Activated B cell treated with CpG ODN at 0.5 μM for 24 hours (primary cell): ENCODE measurements around the gene CABLES2. TPM values are rescaled to one million over a fixed set of nuclear protein-coding genes. Genes with fewer than 3 reads are reported as not detected.
"Not testable (repeated sequence)": the region's sequence is repeated elsewhere in the genome, so short reads cannot be mapped to it uniquely, and the experiment has no call there.

ENCODE experiments used
- ATAC-seq: fragments of 200-7000 bp; cut with Tn5 transposase; one replicate; pipeline ENCODE4 v1.10.0; 2021; ENCODE audit warnings: low read depth, mild to moderate bottlenecking, moderate library complexity
- CTCF ChIA-PET: fragments of 350-600 bp; sonication (Branson Sonifier 250); formaldehyde crosslinking; loops from one replicate; lab custom pipeline; 2021; ENCODE audit warnings: antibody characterized with exemption; lab: Charles Lee
- POLR2A ChIA-PET: fragments of 350-600 bp; sonication (Branson Sonifier 250); formaldehyde crosslinking; loops from one replicate; lab custom pipeline; 2021; ENCODE audit warnings: antibody characterized with exemption; lab: Charles Lee
- DNase-seq: peaks from one replicate; pipeline ENCODE4 v3.0.0; 2022
- H3K27ac Mint-ChIP-seq: one replicate; pipeline ENCODE4 v1.8.0; 2020; ENCODE audit warnings: mixed read lengths
- H3K27me3 Mint-ChIP-seq: one replicate; pipeline ENCODE4 v1.8.0; 2021; ENCODE audit warnings: mixed read lengths
- H3K36me3 Mint-ChIP-seq: one replicate; pipeline ENCODE4 v1.8.0; 2021; ENCODE audit warnings: low read depth, mixed read lengths
- H3K4me1 Mint-ChIP-seq: one replicate; pipeline ENCODE4 v1.8.0; 2021; ENCODE audit warnings: mixed read lengths
- H3K4me3 Mint-ChIP-seq: one replicate; pipeline ENCODE4 v1.8.0; 2020; ENCODE audit warnings: mild to moderate bottlenecking, mixed read lengths
- H3K9me3 Mint-ChIP-seq: one replicate; pipeline ENCODE4 v1.8.0; 2020; ENCODE audit warnings: mixed read lengths
- intact Hi-C: fragments of 100-400 bp; cut with micrococcal nuclease; formaldehyde crosslinking; loops from one replicate; pipeline ENCODE4 v1.15.1; 2024
- total RNA-seq: library from RNA; stranded (reverse); gene quantifications from 2 replicates; pipeline ENCODE4 v1.2.3, GENCODE V29; 2022
- TF ChIP-seq, protein P1 (sequence below): fragments of 200-600 bp; IDR thresholded peaks from one replicate; pipeline ENCODE4 v1.8.0; 2022; ENCODE audit warnings: antibody characterized with exemption, mild to moderate bottlenecking

Gene CABLES2
- total RNA-seq, 1 donor from 2014 or later, result 6.6 TPM

- CTCF ChIA-PET, result interaction anchor here (1.0 to 2.4 kb wide), 3 partner anchors 72 to 242 kb away, joined by 3 to 11 read pairs (median 7); partner anchors contain the start of gene ADRM1
- Mint-ChIP-seq H3K4me3 (no peak overlapping the region), H3K27me3 (no peaks in the 10 kb centered on the region), H3K27ac (no peak overlapping the region), H3K4me1 (peaks cover 6% of the 10 kb centered on the region), H3K9me3 (no peaks in the 10 kb centered on the region), H3K36me3 (no peaks in the 10 kb centered on the region)
- no peak for DNase-seq
- TF ChIP-seq, protein P1, sequence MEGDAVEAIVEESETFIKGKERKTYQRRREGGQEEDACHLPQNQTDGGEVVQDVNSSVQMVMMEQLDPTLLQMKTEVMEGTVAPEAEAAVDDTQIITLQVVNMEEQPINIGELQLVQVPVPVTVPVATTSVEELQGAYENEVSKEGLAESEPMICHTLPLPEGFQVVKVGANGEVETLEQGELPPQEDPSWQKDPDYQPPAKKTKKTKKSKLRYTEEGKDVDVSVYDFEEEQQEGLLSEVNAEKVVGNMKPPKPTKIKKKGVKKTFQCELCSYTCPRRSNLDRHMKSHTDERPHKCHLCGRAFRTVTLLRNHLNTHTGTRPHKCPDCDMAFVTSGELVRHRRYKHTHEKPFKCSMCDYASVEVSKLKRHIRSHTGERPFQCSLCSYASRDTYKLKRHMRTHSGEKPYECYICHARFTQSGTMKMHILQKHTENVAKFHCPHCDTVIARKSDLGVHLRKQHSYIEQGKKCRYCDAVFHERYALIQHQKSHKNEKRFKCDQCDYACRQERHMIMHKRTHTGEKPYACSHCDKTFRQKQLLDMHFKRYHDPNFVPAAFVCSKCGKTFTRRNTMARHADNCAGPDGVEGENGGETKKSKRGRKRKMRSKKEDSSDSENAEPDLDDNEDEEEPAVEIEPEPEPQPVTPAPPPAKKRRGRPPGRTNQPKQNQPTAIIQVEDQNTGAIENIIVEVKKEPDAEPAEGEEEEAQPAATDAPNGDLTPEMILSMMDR, result no peak
- no peak for ATAC-seq
- intact Hi-C loops, result loop anchor here (2.0 kb wide), 1 partner anchor 72 kb away; the partner anchor contains the start of gene ADRM1
- POLR2A ChIA-PET, result interaction anchor here (0.6 to 1.6 kb wide), 4 partner anchors 11 to 74 kb away, joined by 3 to 9 read pairs (median 6); partner anchors contain the start of gene RPS21
Observed at GRCh38 chr20:62374331-62375152, 32.5 kb downstream of the CABLES2 start.

DNA sequence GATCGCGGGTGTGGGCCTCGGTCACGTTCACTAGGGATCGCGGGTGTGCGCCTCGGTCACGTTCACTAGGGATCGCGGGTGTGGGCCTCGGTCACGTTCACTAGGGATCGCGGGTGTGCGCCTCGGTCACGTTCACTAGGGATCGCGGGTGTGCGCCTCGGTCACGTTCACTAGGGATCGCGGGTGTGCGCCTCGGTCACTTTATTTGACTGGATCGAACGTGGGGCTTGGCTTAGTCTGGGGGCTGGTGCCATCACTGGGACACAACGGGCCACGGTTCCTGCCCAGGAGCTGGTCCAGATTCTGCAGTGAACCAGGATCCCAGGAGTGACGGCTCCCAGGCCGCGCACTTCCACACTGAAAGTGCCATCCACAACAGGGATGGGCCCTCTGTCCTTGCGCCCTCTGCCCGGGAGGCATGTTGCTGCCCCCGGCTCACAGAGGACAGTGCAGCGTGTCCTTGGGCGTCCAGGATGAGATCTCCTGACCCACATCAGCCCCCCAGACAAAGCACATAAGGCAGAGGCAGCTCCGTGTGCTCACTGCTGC, 33.4 kb downstream of the CABLES2 start:
- ChIA-PET POLR2A (interaction anchor here (0.6 kb wide), 1 partner anchor 34 kb away, joined by 6 read pairs; no protein-coding TSS in a partner anchor), CTCF (interaction anchor here (2.4 kb wide), 1 partner anchor 73 kb away, joined by 11 read pairs; no protein-coding TSS in a partner anchor)
- H3K4me1 Mint-ChIP-seq, result peaks cover 12% of the 10 kb centered on the region
- not testable (repeated sequence) for H3K27me3 Mint-ChIP-seq, H3K36me3 Mint-ChIP-seq, DNase-seq, H3K4me3 Mint-ChIP-seq, H3K9me3 Mint-ChIP-seq, H3K27ac Mint-ChIP-seq, ATAC-seq
- intact Hi-C loops, result loop anchor here (2.0 kb wide), 1 partner anchor 71 kb away; the partner anchor contains the start of gene ADRM1

GRCh38 chr20:62372042-62372993, 34.8 kb downstream of the CABLES2 start:
- Mint-ChIP-seq H3K27me3 (peaks cover 2% of the 10 kb centered on the region), H3K27ac (no peak overlapping the region), H3K4me1 (peaks cover 17% of the 10 kb centered on the region), H3K36me3 (no peaks in the 10 kb centered on the region), H3K4me3 (no peak overlapping the region), H3K9me3 (no peaks in the 10 kb centered on the region)
- TF ChIP-seq, protein P1, result no peak
- DNase-seq, result no peak
- intact Hi-C loops, result no loop called here
- POLR2A ChIA-PET, result no interaction called here
- CTCF ChIA-PET, result no interaction called here
- no peak for ATAC-seq

GRCh38 chr20:62371588-62372041, 35.5 kb downstream of the CABLES2 start:
- H3K4me3 Mint-ChIP-seq, result no peak overlapping the region
- peaks cover 17% of the 10 kb centered on the region for H3K4me1 Mint-ChIP-seq
- H3K36me3 Mint-ChIP-seq, result no peaks in the 10 kb centered on the region
- peaks cover 2% of the 10 kb centered on the region for H3K27me3 Mint-ChIP-seq
- POLR2A ChIA-PET, result no interaction called here
- DNase-seq (no peak), ATAC-seq (no peak)
- CTCF ChIA-PET, result no interaction called here
- TF ChIP-seq, protein P1, result no peak
- H3K9me3 Mint-ChIP-seq, result no peaks in the 10 kb centered on the region
- intact Hi-C loops, result no loop called here
- H3K27ac Mint-ChIP-seq, result no peak overlapping the region
